NAMALWA (cell line): Measurements from ENCODE around the gene CDK5R2.
"Not testable (repeated sequence)": the region's sequence is repeated elsewhere in the genome, so short reads cannot be mapped to it uniquely, and the experiment has no call there.

Experiments
- DNase-seq: peaks from one replicate; pipeline ENCODE4 v3.0.0-alpha.2; 2015; ENCODE audit warnings: low spot score

Gene CDK5R2

DNA sequence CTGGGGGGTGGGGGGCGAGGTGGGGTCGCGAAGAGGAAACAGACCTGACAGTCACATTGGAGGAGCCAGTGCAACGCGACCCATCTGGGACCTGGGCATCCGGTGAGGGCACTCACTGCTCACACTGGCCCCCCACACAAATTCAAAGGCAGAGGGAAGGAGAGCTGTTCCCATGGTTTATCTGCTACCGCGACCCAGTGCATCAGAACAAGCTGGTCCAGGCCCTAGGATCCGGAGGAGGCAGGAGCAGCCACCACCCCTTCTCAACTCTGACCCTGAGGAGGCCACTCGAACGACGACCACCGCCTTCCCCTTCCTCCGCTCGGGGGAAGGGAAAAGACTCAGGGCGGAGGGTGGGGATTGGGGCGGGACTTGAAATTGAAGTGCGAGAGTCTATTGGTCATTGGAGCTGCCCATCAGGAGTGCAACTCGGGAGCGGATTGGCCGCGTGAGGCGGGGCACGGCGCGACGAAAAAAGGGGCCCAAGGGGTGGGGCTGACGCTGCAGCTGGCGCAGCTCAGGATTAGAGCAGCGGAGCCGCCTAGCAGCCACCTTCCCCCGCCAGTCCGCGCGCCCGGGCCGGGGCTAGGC is at the start of gene CDK5R2:
TSS of gene CDK5R2 (plus strand) at position 526 of the 591 bp plus-strand sequence. CDS start 155 bp downstream, outside the sequence.
- peak; percentile 86 for DNase-seq

DNA sequence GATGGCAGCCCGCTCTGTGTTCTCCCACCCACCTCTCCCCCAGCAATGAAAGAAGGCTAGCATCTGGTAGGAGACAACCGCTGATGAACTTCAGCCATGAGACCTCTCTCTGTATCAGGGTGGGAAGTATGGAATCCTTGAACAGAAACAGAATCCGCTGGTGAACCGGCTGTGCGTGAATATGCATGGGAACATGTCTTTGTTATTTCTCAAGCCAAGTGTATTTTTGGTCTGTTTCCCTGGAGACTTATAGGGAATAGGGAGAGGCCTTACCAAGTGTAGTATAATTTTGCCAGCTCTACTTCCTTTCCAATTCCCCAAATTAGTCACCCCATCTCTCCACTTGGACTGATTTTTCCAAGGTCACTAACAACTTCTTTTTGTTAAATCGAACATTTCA is 48.7 kb upstream of the CDK5R2 start:
- DNase-seq, result no peak

DNA sequence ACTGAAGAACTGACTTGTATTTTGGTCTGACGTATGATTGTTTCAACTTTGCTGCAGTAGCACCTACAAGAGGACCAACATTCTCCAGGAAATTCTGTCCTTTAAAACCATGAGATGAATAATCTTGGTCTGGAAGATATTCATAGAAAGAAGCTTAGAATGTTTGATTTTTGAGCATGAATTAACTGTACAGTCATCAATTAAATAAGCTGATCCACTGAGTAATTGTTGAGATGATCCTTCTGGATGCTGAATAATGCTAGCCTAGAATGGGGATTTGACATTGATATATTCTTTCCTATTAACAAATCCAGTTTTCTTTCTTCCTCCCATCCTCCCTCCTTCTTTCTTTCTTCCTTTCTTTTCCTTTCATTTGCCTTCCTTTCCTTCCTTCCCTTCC is 39.0 kb upstream of the CDK5R2 start:
- no peak for DNase-seq

DNA sequence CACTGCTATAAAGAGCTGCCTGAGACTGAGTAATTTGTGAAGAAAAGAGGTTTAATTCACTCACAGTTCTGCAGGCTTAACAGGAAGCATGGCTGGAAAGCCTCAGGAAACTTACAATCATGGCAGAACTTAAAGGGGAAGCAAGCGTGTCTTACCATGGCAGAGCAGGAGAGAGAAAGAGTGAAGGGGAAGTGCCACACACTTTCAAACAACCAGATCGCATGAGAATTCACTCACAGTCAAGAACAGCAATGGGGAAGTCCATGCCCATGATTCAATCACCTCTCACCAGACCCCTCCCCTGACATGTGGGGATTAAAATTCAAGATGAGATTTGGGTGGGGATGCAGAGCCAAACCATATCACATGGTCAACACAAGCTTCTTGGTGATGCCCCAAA is 34.7 kb upstream of the CDK5R2 start:
- no peak for DNase-seq

DNA sequence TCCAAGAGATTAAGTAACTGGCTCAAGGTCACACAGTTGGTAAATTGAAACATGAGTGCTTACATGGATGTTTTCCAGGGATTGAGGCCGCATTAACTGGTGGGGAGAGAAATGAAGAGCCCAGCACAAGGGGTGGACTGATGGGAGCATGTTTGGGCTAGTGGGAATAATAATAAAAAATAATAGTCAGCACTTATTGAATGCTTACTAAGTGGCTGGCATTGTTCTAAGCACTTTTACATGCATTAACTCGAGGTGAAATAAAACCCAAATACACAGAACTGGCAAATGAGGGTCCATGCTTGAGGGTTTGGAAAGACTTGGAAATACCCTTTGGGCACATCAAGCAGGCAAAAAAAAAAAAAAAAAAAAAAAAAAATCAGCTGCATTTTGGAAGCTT is 34.0 kb upstream of the CDK5R2 start:
- no peak for DNase-seq

DNA sequence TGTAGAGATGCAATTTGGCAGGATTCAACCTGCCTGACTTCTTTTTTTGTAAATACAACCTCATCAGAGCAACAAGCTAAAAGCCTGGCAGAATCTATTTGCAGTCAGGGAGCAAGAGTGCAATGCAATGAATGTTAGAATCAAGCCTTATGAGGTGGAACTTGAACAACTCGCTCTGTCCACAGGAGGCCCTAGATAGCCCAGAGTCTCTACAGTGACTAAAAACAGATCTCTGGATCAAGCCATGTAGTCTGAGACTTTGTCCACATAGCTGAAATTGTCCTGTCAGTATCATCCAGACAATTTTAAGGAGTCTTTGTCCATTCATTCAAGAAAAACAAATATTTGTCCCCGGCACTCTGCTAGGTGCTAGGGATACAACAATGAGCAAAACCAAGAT is 32.0 kb upstream of the CDK5R2 start:
- DNase-seq, result no peak

DNA sequence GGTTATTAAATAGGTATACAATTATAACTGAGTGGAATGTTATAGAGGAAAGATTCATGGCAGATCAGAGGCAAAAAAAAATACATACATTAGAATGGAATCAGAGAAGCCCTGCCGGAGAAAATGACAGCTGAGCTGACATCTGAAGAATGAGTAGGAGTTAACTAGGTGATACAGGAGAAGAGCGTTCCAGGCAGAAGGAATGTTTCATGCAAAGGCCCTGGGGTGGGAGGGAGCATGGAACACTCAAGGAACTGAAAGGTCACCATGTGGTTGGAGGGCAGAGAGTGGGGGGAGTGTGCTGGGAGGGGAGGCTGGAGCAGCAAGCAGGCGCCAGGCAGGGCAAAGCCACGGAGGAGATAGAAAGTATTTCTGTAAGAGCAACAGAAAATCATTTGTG is 31.6 kb upstream of the CDK5R2 start:
- DNase-seq, result no peak

DNA sequence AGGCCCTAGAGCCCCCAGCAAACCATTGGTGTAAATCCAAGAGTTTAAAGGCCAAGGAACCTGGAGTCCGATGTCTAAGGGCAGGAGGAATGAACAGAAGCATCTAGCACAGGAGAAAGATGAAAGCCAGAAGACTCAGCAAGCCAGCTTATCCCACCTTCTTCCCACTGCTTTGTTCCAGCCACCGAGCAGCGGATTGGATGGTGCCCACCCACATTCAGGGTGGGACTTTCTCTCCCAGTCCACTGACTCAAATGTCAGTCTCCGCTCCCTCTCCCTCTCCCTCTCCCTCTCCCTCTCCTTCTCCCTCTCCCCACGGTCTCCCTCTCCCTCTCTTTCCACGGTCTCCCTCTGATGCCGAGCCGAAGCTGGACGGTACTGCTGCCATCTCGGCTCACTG is 29.0 kb upstream of the CDK5R2 start:
- DNase-seq, result not testable (repeated sequence)

DNA sequence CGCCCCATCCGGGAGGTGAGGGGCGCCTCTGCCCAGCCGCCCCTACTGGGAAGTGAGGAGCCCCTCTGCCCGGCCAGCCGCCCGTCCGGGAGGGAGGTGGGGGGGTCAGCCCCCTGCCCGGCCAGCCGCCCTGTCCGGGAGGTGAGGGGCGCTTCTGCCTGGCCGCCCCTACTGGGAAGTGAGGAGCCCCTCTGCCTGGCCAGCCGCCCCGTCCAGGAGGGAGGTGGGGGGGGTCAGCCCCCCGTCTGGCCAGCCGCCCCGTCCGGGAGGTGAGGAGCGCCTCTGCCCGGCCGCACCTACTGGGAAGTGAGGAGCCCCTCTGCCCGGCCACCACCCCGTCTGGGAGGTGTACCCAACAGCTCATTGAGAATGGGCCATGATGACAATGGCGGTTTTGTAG is 27.7 kb upstream of the CDK5R2 start:
- not testable (repeated sequence) for DNase-seq

DNA sequence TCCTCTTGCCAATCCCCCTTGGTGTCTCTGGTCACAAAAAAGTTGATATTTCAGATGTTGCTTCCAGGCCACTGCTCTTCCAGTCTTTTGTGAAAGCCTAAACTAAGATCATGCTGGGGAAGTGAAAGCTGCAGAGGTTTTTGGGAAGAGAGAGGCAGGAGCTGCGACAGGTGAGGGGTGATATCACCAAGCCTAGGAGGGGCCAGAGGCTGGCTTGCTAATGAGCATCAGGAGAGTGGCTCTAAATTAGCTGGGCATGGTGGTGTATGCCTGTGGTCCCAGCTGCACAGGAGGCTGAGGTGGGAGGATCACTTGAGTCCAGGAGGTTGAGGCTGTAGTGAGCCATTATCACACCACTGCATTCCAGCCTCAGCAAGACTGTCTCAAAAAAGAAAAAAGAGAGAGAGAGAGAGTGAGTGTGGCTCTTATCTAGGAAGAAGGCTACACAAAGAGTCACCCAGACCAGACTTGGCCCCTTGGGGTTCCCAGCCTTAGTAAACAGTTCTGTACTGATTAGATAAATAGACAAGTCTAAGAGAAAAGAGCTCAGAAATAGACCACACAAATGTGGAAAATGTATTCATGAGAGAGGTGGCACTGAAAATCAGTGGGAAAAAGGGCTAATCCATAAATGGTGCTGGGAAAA is 14.6 kb upstream of the CDK5R2 start:
- DNase-seq, result no peak

DNA sequence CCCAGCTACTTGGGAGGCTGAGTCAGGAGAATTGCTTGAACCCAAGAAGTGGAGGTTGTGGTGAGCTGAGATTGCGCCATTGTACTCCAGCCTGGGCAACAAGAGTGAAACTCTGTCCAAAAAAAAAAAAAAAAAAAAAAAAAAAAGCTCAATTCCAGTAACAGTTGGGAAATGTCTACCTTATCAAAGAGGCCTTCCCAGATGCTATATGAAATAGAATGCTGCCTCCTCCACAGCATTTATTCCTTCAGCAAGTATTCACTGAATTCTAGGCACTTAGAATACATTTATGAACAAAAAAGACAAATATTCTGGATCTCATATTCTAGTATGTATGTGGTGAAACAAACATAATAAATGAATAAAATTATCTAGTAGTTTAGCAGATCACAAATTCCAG is 12.8 kb upstream of the CDK5R2 start:
- no peak for DNase-seq

DNA sequence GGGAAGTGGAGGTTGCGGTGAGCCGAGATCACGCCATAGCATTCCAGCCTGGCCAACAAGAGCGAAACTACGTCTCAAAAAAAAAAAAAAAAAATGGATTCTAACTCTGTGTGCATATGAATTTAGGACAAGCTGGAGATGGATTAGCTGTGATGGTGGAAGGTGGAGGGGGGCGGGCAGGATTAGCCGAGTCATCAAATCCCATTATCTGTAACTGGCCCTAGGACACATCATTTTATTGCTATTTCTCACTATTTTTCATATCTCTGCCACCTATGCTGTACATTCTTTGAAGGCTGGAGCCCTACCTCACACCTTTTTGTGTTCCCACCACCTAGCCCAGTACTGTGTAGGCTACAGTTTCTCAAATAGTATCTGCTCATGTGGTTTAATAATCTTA is 7.3 kb upstream of the CDK5R2 start:
- no peak for DNase-seq

DNA sequence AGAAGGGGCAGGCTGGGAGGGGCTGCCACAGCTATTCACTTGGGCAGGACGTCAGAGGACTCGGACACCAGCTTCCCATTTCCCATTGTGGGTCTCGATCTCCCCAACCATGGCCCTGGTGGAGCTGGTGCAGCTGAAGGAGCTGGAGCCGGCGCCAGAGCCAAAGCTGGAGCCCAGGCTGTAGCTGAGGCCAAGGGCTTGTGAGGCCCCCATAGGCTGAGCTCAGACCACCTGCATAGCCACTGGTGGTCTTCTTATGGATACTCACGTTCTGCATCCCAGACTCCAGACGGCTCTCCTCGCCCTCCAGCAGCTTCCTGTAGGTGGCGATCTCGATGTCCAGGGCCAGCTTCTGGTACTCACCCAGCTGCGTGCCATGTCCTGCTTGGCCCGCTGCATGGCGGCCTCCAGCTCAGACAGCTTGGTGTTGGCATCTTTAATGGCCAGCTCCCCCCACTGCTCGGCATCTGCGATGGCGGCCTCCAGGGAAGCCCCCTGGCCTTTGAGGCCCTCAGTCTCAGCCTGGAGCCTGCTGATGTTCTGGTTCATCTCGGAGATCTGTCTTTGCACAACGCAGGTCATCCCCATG is 6.0 kb upstream of the CDK5R2 start:
- no peak for DNase-seq

DNA sequence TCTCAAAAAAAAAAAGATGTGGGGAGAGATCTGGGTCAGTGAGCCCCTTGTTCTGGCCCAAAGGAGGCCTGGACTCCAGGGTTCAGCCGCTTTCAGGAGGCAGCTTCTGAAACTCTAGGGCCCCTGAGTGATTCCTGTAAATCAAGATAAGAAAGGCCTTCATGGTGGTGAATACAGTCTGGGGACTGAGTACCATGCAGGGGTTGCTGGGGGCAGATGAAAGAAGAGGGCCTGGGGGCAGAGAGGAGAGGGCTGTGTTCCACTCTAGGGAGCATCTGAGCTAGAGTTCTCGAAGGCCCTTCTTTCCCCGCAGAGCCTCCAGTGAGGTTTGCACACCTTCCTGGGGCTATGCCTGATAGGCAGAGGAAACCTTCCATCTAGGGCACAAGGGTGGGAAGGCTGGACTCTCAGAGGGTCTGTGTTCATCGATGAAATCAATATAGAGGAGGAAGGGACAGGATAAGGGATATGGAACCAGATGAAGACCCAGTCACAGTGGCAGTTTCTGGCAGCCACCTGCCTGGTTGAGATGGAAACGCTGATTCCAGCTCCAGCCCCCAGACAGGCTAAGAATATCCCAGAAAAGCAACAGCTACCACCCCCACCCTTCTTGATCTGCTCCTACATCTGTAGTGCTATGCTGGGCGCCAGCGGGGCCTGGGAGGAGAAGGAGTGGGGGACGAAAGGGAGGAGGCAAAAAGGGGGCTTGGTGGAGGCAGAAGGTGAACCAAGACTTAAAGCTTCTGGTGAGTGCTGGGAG is 4.7 kb upstream of the CDK5R2 start:
- no peak for DNase-seq

DNA sequence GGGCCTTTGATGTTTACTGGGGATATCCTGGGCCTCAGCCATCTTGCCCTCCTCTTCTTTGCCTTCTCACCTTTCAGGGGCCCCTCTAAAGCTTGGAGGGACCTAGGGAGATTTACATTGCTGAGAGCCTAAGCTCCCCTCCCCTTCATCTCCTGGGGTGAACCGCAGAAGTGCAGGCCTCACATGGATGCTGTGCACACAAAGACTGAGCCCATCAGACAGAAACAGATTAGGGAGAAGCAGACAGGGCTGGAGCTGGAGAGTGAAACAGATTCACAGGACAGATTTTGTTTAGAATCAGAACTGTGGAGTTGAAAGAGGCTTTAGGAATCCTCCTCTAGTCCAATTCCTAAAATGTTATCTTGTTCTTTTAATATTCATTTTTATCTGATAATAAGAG is 3.4 kb upstream of the CDK5R2 start:
- DNase-seq, result no peak

DNA sequence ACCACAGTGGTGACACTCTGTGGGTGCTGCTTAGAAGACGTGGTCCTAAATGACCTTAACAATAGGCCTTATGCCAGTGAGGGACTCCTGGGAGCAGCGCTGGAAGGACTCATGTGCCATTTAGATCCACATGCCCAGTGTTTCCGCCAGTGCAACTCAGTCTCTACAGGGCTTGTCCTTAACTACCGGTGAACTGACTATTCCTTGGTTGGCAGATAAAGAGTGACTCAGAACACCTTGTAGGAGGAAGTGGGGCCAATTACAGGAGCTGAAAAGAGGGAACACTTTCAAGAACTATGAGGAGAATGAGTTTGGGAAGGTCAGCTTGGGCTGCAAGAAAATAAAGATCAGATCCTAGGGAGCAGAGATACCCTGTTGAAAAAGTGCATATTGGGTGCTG is 1.8 kb upstream of the CDK5R2 start:
- no peak for DNase-seq

DNA sequence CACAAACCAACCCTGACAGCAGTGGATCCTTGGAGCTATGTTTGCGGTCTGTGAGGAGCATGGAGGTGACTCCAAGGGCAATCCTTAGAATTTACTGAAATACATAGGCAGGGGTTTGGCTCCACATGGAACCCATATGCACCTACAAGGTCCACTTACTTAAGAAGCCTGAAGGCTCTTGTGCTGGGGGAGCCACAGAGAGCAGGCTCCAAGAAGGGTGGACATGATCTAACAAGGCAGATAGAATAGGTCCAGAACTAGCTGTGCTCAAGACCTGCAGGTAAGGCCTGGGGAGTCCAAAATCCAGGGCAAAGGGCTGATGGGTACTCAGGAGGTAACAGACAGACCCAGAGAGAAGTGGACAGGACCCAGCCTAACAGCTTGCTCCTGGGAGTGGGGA is 1.2 kb upstream of the CDK5R2 start:
- DNase-seq, result no peak

DNA sequence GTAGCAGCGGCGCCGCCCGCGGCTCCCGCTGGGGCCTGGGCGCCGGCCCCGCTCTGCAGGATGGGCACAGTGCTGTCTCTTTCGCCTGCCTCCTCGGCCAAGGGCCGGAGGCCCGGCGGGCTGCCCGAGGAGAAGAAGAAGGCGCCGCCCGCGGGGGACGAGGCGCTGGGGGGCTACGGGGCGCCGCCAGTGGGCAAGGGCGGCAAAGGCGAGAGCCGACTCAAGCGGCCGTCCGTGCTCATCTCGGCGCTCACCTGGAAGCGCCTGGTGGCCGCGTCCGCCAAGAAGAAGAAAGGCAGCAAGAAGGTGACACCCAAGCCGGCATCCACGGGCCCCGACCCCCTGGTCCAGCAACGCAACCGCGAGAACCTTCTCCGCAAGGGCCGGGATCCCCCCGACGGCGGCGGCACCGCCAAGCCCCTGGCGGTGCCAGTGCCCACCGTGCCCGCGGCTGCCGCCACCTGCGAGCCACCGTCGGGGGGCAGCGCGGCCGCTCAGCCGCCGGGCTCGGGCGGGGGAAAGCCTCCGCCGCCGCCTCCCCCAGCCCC is 369 bp downstream of the CDK5R2 start:
- DNase-seq, result no peak

DNA sequence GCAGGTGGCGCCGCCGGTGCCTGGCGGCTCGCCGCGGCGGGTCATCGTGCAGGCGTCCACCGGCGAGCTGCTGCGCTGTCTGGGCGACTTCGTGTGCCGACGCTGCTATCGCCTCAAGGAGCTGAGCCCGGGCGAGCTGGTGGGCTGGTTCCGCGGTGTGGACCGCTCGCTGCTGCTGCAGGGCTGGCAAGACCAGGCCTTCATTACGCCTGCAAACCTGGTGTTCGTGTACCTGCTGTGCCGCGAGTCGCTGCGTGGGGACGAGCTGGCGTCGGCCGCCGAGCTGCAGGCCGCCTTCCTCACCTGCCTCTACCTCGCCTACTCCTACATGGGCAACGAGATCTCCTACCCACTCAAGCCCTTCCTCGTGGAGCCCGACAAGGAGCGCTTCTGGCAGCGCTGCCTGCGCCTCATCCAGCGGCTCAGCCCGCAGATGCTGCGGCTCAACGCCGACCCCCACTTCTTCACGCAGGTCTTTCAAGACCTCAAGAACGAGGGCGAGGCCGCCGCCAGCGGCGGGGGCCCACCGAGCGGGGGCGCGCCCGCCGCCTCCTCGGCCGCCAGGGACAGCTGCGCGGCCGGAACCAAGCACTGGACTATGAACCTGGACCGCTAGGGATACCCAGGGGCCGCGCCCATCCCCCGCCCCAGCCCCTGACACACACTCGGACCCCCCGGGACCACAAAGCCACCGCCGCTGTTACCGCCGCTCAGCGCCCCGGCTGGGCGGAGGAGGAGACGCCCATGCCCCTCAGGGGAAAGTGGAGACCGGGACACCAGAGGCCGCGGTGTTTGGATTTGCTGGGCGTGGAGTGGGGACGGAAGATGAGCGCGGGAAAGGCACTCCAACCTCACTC is 1.1 kb downstream of the CDK5R2 start:
- DNase-seq, result no peak

DNA sequence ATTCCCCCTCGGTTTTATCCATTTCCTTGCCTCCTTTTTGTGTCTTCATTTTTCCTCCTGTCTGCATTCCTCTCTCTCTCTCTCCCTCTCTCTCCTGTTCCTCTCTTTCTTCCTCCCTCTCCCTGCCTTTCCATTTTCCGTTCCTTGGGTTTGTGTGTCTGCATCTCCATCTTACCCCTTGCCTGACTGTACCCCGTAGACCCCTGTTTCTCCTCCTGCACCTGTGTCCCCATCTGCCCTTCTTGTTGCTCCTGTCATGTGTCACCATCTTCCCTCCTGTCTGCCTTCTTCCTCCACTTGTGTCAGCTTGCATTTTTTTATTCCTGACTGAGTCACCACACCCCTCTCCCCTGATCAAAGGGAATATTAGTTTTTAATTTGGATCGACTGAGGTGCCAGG is 1.8 kb downstream of the CDK5R2 start:
- DNase-seq, result no peak

DNA sequence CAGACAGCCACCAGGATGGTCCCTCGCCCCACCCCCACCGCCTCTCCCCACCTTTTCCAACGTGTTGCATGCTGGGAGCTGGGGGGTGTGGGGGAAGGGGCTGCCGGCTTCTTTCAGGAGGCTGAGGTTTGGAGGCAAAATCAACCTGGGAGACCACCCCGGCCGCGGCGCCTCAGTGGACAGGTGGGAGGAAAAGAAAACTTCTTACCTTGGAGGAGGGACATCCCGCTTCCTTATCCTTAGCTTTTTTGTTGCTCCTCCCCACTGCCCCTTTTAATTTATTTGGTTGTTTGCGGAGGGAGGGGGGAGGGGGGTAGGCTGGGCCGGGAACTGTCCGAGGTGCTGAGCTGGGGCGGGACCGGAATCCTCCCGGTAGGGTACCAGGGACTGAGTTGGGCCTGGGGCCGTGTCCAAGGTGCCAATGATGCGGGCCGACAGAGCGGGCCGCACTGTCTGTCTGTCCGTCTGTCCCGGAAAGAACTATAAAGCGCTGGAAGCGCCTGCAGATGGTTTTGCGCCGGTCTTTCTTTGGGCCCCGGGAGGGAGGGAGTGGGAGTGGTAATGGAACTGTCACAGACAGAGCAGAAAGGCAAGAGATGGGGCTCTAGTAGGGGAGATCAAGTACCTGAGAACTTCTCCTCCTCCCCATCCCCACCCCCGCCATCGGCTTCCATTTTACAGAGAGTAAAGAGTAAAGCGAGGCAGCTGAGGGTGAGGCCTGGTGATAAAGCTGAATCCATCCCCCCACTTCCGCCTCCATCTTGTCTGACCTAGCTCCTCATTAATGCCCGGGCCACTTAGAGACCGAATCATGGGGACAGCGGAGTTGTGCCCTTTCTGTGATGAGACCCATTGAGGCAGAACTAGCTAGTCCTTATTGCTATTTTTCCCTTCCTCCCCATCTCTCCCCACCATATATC is 2.4 kb downstream of the CDK5R2 start:
- no peak for DNase-seq
